Thymus (tissue), 14 donors: Measurements from ENCODE around the gene SLC7A6. TPM values are rescaled to one million over a fixed set of nuclear protein-coding genes. Genes with fewer than 3 reads are reported as not detected.
A peak's percentile ranks its signal among the peaks of the same experiment; 100 is the strongest.

ENCODE experiments used
- DNase-seq, 9 donors: peaks; one replicate each; pipeline ENCODE4 v3.0.0-alpha.2; 2013; ENCODE audit warnings: low spot score in 9 of 9, low read depth in 6 of 9, missing footprints in 1 of 9
- H3K27ac ChIP-seq, 2 donors: one replicate each; pipeline ENCODE4 v1.5.1; 2013; ENCODE audit warnings: control low read depth in 1 of 2, low read depth in 1 of 2, low read length in 1 of 2, mild to moderate bottlenecking in 1 of 2, moderate library complexity in 1 of 2
- H3K27me3 ChIP-seq, 2 donors: one replicate each; pipeline ENCODE4 v1.5.1; 2013; ENCODE audit warnings: low read length in 1 of 2; ENCODE audit not compliant: control insufficient read depth in 2 of 2, insufficient read depth in 1 of 2
- H3K36me3 ChIP-seq, 2 donors: one replicate each; pipeline ENCODE4 v1.5.1; 2013; ENCODE audit warnings: low read length in 1 of 2, mild to moderate bottlenecking in 1 of 2, moderate library complexity in 1 of 2; ENCODE audit not compliant: control insufficient read depth in 2 of 2, insufficient read depth in 2 of 2
- H3K4me1 ChIP-seq, 2 donors: one replicate each; pipeline ENCODE4 v1.5.1; 2013; ENCODE audit warnings: low read length in 2 of 2; ENCODE audit not compliant: control insufficient read depth in 2 of 2, insufficient read depth in 2 of 2
- H3K4me3 ChIP-seq, 2 donors: one replicate each; pipeline ENCODE4 v1.5.1; 2013; ENCODE audit warnings: low read length in 2 of 2, control low read depth in 1 of 2, mild to moderate bottlenecking in 1 of 2
- H3K9me3 ChIP-seq, 2 donors: one replicate each; pipeline ENCODE4 v1.5.1; 2013; ENCODE audit warnings: low read length in 1 of 2, mild to moderate bottlenecking in 1 of 2; ENCODE audit not compliant: control insufficient read depth in 2 of 2, insufficient read depth in 1 of 2
- WGBS: extraction: QIAGEN DNeasy Blood & Tissue Kit; methylation state at CpG from one replicate; pipeline ENCODE4 v1.1.7; 2013; 5-methylcytosine and 5-hydroxymethylcytosine counted together
- long read RNA-seq, 10 donors: transcript quantifications; one replicate each; lab custom pipeline, GENCODE V29; 2026
- polyA plus RNA-seq: library from polyadenylated mRNA; stranded (reverse); fragments of 200-250 nt; gene quantifications from one replicate; pipeline ENCODE4 v1.2.3, GENCODE V29; 2013
- total RNA-seq: library from RNA; stranded (reverse); fragments of 120-200 nt; gene quantifications from one replicate; pipeline ENCODE4 v1.2.4, GENCODE V29; 2013
- donor health status: healthy.

SLC7A6 gene
- total RNA-seq: 42.3 TPM
- 47.3 TPM for polyA plus RNA-seq
- long read RNA-seq, donor 1: 0 reads
- long read RNA-seq, donor 2: 0 reads
- long read RNA-seq, donor 3, partial matches to known transcripts: 7 of 10 reads
- long read RNA-seq, donor 3, other reads (novel, unspliced or antisense): 0 of 10 reads
- long read RNA-seq, donor 4, partial matches to known transcripts: 0 of 4 reads
- long read RNA-seq, donor 4, other reads (novel, unspliced or antisense): 0 of 4 reads
- long read RNA-seq, donor 5, full-length matches to known transcripts: 7 of 24 reads
- long read RNA-seq, donor 5, partial matches to known transcripts: 17 of 24 reads
- long read RNA-seq, donor 5, other reads (novel, unspliced or antisense): 0 of 24 reads
- long read RNA-seq, donor 6, partial matches to known transcripts: 0 of 1 reads
- long read RNA-seq, donor 6, other reads (novel, unspliced or antisense): 0 of 1 reads
- long read RNA-seq, donor 7, full-length matches to known transcripts: 1 of 1 reads
- long read RNA-seq, donor 7, partial matches to known transcripts: 0 of 1 reads
- long read RNA-seq, donor 7, other reads (novel, unspliced or antisense): 0 of 1 reads
- long read RNA-seq, donor 8, partial matches to known transcripts: 29 of 31 reads
- long read RNA-seq, donor 8, other reads (novel, unspliced or antisense): 0 of 31 reads
- long read RNA-seq, donor 9, full-length matches to known transcripts: 4 of 13 reads
- long read RNA-seq, donor 9, partial matches to known transcripts: 9 of 13 reads
- long read RNA-seq, donor 9, other reads (novel, unspliced or antisense): 0 of 13 reads
- long read RNA-seq, donor 10, partial matches to known transcripts: 6 of 11 reads
- long read RNA-seq, donor 10, other reads (novel, unspliced or antisense): 0 of 11 reads

DNA sequence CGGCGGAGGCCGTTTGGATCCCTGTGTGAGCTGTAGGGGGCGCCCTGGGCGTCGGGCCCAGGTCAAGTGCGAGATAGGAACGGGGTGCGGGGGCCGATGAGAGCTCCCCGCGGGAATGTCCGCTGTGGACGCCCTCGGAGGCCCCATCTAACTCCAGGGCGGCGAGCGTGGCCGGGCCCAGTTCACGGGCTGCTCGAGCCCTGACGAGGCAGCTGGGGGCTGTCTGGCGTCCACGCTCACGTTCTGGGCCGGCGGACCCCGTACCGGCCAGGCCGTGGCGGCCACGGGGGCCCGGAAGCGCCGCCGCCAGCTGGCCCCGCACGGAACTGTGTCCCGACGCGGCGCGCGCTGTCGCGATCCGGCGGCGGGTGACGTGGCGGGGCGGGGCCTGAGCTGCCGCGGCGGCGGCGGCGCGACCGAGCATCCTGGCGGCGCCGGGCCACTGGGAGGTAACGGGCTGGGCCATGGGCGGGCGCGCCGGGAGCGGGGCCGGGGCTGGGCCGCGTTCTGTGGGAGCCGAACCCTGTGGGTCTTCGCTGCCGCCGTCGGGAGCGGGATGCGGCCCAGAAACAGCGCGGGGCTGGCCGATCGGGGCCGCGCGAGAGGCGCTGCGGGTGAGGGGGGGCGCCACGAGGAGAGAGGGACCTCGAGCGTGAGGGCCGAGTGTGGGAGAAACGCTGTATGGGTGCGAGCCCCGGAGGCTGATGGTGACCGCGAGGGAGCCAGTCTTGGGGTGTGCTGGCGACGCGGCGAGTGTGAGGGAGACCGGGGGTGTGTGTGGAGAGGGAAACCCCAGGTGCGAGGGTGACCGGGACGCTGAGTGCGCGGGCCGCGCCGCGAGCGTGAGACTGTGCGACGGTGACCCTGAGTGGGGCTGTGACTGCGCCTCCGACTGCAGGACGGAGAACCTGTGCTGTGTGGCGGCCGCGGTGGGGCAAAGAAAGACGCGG is at the start of gene SLC7A6:
Gene SLC7A6, plus strand, starts transcription at position 399 of the 950 bp plus-strand sequence. CDS start 10,201 bp downstream, outside the sequence.
- no peaks in the 10 kb centered on the region for H3K27me3 ChIP-seq
- peaks cover 40 to 76% of the 10 kb centered on the region in 2 donors for H3K4me1 ChIP-seq

DNA sequence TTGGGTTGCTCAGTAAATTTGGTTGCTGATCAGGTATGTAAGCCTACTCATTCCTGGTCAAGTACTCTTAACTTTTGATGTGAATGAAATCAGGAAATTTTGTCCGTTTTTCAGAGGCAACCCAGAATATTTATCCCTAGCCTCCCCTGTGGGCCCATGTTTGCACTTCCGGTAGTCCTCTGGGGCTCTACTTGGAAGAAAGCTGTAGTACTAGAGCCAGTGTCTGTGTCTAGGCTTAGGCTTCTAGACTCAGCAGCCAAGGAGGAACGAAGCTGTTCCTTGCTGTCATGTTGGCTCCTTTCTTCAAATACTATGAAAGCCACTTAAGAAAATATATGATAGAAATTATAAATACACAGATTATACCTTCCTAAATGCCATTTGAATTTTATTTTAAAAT is 49.6 kb upstream of the SLC7A6 start:
- Histone ChIP-seq H3K27ac (peak overlapping the region; percentile 54 to 59), H3K36me3 (peaks cover 5 to 56% of the 10 kb centered on the region in 2 donors)
- 95% methylated on average over 3 of the region's 3 CpGs for WGBS

More for the DNA sequence above, at the start of gene SLC7A6:
- DNase-seq: peak in 3 of 9 donors; percentile 72 to 88 (median 80)
- peaks cover 0 to 3% of the 10 kb centered on the region in 2 donors for H3K9me3 ChIP-seq
- H3K4me3 ChIP-seq: peak within 1 kb of the TSS; percentile 68 to 99
- peaks cover 18 to 31% of the 10 kb centered on the region in 2 donors for H3K36me3 ChIP-seq
- under 1% methylated on average over 123 of the region's 123 CpGs for WGBS
- peak within 1 kb of the TSS; percentile 90 to 94 for H3K27ac ChIP-seq

DNA sequence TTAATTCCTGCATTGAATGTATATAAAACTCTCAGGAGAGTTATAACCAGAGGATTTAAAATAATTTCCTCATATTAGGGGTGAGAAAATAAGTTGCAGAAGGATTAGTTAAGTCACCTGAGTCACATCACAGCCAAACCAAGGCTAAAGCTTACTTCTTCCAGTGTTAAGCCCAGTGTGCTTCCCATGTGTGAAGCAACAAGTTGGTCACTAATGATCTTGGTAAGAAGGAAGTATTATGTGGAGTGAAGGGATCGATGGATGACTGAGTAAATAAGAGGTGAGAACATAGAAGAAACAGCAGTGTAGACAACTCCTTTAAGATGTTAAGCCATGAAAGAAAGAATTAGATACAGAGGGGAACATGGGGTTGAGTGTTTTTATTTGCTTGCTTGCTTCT is 49.0 kb upstream of the SLC7A6 start:
- 100% methylated on average over 1 of the region's 1 CpG for WGBS
- Histone ChIP-seq H3K4me3 (no peak overlapping the region), H3K36me3 (peaks cover 3 to 59% of the 10 kb centered on the region in 2 donors), H3K27ac (peak overlapping the region; percentile 2 to 46), H3K4me1 (peaks cover 38 to 71% of the 10 kb centered on the region in 2 donors), H3K9me3 (no peaks in the 10 kb centered on the region), H3K27me3 (no peaks in the 10 kb centered on the region)
- no peak for DNase-seq

More for the DNA sequence above, 49.6 kb upstream of the SLC7A6 start:
- Histone ChIP-seq H3K4me3 (no peak overlapping the region), H3K9me3 (no peaks in the 10 kb centered on the region), H3K4me1 (peaks cover 35 to 70% of the 10 kb centered on the region in 2 donors), H3K27me3 (no peaks in the 10 kb centered on the region)
- no peak for DNase-seq

DNA sequence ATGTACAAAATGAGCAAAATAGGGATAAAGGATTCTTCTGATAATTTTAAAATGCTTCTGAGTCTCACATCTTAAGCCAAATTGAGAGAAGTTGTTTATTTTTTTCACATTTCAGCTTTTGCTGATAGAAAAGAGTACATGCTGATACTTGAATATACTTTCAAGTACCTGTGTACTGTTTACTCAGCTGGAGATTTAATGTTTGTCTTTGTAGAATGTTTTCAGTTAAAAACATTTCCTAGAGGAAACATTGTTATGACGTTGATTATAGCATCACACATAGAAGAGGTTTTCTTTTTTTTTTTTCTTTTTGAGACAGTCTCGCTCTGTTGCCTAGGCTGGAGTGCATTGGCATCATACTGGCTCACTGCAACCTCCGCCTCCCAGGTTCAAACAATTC is 48.1 kb upstream of the SLC7A6 start:
- DNase-seq: no peak
- Histone ChIP-seq H3K4me1 (peaks cover 44 to 75% of the 10 kb centered on the region in 2 donors), H3K27ac (peak overlapping the region in 1 of 2 donors; percentile 48), H3K9me3 (no peaks in the 10 kb centered on the region), H3K36me3 (peaks cover 3 to 67% of the 10 kb centered on the region in 2 donors), H3K4me3 (no peak overlapping the region), H3K27me3 (no peaks in the 10 kb centered on the region)
- 84% methylated on average over 3 of the region's 3 CpGs for WGBS

DNA sequence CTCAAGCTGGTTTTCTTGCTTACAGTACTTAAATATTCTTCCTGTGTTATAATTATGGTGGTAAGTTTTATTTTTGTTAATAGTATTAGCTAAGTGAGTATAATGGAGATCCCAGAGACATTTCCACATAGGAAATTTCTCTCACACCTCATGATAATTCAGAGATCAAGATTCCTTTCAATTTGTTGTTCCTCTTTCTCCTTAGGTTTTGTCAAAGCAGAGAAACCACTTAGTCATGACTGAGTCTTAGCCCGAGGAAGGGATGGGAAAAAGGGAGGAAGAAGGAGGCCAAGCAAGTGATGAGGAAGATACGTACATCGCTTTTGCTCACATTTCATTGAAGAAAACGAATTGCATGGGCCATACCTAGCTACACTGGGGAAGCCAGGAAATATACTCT is 46.8 kb upstream of the SLC7A6 start:
- no peaks in the 10 kb centered on the region for H3K9me3 ChIP-seq
- H3K4me3 ChIP-seq: no peak overlapping the region
- WGBS: 89% methylated on average over 4 of the region's 4 CpGs
- H3K27ac ChIP-seq: peak overlapping the region; percentile 69 to 76
- H3K4me1 ChIP-seq: peaks cover 45 to 78% of the 10 kb centered on the region in 2 donors
- H3K36me3 ChIP-seq: peaks cover 3 to 72% of the 10 kb centered on the region in 2 donors
- no peak for DNase-seq
- H3K27me3 ChIP-seq: no peaks in the 10 kb centered on the region

DNA sequence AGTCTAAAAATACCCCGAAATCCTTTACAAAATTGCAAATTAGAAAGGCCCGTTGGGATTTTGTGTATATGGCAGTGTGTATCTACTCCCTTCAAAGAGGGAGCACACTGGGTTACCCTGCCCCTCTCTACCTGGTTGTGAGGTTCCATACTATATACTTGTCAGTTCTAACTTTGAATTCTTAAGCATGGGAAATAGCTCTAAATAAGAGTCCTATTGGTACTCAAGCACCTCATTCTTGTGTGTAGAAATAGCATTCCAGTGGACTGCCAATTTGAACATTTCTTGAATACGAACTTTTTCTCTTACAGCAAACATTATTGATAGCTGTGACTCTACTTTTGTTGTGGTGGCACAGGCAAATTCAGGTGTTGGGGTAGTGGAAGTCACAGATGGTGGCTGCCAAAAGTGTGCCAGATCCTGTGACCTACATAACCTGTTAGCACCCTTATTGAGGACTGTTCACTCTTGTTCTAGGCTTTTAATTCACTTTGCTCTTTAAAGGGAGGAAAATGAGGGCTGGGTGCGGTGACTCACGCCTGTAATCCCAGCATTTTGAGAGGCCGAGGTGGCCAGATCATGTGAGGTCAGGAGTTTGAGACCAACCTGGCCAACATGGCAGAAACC is 44.5 kb upstream of the SLC7A6 start:
- Histone ChIP-seq H3K9me3 (no peaks in the 10 kb centered on the region), H3K36me3 (peaks cover 7 to 70% of the 10 kb centered on the region in 2 donors), H3K4me3 (peak overlapping the region in 1 of 2 donors; percentile 21), H3K4me1 (peaks cover 44 to 77% of the 10 kb centered on the region in 2 donors), H3K27me3 (no peaks in the 10 kb centered on the region), H3K27ac (peak overlapping the region; percentile 87 to 94)
- peak in 6 of 9 donors; percentile 57 to 87 (median 68) for DNase-seq
- WGBS: 43% methylated on average over 6 of the region's 6 CpGs

DNA sequence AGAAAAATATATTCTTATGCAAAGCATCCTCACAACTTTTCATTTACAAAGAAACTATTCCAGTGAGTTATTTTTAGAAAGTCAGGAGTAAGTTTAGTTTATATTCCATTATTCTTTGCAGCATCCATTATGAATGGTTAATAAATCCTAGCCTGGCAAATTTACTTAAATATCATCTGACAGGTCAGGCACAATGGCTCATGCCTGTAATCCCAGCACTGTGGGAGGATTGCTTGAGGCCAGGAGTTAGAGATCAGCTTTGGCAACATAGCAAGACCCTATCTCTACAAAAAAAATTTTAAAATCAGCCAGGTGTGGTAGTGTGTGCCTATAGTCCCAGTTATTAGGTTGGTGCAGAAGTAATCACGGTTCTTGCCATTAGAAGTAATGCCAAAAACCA is 41.3 kb upstream of the SLC7A6 start:
- H3K36me3 ChIP-seq: peaks cover 14 to 65% of the 10 kb centered on the region in 2 donors
- no peaks in the 10 kb centered on the region for H3K9me3 ChIP-seq
- no peak overlapping the region for H3K4me3 ChIP-seq
- H3K27ac ChIP-seq: peak overlapping the region in 1 of 2 donors; percentile 47
- DNase-seq: no peak
- H3K4me1 ChIP-seq: peaks cover 47 to 74% of the 10 kb centered on the region in 2 donors
- H3K27me3 ChIP-seq: no peaks in the 10 kb centered on the region
- 89% methylated on average over 1 of the region's 1 CpG for WGBS

DNA sequence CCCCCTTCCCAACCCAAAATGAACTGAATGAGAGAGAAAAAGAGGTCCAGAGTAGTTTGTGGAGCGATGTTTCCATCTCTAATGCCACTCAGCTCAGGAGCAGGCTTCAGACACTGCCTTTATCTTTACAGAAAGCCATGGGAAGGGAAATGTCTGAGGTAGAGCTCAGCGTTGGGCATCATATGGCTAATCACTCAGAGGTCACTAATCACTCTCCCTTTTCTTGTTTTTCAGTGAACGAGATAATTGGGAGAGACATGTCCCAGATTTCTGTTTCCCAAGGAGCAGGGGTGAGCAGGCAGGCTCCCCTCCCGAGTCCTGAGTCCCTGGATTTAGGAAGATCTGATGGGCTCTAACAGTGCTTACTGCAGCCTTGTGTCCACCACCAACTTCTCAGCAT is 38.2 kb upstream of the SLC7A6 start:
- Histone ChIP-seq H3K4me1 (peaks cover 50 to 75% of the 10 kb centered on the region in 2 donors), H3K36me3 (peaks cover 24 to 76% of the 10 kb centered on the region in 2 donors), H3K27ac (peak overlapping the region; percentile 90 to 91), H3K9me3 (no peaks in the 10 kb centered on the region), H3K4me3 (no peak overlapping the region), H3K27me3 (no peaks in the 10 kb centered on the region)
- 96% methylated on average over 4 of the region's 4 CpGs for WGBS
- no peak for DNase-seq
